ENCODE data around the gene PHF2.

PHF2 gene

DNA sequence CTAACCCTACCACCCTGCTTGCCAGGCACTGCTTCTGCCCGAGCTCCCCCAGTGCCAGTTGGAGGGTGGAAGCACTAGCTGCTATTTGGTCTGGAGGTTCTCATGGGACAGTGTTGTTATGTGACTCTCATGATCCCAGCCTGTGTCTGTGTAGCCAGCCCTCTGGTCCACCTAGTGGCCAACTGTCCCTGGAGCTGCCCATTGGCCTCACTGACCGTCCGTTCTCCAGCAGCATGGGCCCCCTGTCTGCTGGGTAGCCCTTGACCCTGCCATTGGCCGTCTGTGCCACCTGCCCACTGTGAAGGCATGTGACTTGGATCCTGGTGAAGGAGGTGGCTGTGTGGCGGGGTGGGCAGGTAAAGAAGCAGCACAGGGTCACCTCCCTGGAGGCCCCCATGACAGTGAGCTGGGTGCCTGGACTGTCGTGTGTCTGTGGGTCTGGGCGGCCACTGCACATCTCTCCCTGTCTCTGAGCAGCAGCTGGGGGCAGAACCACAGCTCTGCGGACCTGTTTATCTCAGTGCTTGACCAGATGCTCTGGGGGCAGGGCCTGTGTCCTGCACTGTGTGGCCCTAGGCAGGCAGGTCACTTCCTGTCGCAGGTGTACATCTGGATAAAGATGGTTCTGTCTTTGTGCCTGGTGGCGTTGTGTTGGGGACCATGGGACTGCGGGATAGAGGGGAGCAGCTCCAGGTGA lies 11.4 kb downstream of the PHF2 start:
- DNase-seq: no peak

DNA sequence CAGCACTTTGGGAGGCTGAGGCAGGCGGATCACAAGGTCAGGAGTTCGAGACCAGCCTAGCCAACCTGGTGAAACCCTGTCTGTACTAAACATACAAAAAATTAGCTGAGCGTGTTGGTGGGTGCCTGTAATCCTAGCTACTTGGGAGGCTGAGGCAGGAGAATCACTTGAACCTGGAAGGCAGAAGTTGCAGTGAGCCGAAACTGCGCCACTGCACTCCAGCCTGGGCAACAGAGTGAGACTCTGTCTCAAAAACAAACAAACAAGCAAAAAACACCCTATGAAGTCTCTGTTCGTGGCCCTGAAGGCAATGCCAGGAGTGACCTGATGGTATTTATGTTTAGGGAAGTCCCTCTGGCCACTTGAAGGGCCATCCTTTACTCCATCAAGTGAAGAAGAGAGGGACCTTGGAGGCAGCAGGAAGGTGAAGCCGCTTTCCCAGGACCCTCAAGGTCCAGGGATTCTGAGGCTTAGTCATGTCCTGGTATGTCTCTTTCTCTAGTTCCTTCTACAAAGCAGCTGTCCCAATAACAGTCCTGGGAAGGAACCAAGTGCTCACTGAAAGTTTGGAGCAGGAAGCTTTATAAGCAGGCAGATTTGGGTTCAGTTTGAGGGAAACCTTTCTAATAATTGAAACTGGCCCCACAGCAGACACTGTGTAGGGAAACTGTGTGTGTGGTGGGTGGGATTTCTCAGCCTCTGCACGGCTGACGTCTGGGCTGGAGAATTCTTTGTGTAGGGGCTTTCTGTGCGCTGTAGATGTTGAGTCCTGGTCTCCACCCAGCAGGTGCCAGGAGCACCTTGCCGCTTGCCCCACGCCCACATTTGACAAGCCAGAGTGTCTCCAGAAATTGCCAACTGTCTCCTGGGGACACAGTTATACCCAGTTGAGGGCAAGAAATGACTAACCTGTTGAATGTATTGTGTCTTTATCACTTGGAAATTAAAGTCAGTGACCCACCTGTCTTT lies 12.5 kb downstream of the PHF2 start:
- DNase-seq: peak; percentile 9

DNA sequence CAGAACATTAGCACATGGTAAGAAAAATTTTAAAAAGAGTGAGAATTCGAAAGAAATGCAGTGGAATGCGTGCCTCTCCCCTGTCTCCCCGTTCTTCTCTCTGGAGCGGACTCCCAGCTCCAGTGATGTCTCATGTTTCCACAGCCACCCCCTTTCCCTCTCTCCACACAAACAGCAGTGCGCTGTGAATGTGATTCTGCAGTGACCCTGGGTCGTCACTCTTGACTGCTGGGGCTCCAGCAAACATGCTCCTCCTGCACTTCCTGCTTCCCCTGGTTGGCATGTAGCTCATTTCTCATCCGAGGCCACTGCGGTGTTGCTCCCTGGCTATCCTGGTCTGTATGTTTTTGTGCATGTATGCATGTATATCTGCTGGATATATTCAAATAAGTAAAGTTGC lies 13.3 kb downstream of the PHF2 start:
- DNase-seq: peak; percentile 20

DNA sequence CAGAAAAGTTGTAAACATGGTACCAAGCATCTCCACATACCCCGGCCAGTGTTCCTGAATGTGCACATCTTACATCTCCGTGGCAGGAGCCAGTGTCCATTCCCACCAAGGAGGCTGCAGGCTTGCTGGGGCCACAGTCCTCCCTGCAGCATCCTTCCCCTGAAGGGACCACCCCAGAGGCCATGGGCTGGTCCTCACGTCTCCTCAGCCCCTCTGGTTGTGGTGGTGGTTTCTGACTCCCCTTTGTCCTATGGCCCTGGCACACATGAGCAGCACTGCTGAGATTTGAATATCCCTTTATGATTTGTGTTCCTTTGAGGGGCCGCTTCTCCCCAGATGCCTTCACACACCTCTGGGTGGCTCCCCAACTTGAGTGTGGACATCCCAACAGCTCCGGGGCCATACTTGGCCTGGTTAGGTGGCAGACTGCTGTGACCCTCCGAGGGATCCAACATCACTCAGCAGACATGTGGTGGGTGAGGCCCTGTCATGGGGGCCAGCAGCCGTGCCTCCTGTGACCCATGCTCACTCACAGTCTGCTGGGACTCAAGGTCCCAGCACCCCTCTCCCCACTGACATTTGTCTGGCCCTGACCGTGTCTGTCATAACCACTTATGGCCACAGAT lies 14.3 kb downstream of the PHF2 start:
- no peak for DNase-seq

DNA sequence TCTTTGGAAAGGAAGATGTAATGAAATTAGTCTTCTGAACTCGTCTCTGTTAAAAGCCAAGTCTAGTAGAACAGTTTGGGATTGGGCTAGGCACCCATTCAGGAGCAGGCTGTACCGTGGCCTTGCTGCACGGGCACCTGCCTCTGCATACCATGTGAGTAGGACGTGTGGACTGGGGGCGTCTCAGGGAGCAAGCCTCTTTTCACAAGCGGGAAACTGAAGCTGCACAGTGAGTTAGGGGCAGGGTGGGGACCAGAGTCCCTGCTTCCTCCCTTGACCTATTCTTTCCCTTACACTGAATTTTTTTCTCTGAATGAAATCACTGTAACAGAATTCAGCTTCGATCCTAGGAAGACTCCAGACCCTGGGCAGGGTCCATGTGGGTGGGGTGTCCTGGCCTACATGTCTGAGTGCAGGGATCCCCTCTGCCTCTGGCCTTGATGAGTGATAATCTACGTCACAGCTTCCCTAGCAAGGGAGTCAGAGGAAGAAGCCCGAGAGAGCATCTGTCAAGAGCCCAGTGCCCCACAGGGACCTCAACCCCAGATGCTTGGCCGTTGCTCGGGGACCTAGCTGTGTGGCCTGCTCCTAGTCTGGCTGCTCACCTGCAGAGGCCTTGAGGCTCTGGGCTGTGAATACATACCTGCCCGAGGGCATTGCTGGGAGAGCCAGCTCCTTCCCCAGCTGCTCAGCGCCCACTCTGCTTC lies 15.1 kb downstream of the PHF2 start:
- no peak for DNase-seq

DNA sequence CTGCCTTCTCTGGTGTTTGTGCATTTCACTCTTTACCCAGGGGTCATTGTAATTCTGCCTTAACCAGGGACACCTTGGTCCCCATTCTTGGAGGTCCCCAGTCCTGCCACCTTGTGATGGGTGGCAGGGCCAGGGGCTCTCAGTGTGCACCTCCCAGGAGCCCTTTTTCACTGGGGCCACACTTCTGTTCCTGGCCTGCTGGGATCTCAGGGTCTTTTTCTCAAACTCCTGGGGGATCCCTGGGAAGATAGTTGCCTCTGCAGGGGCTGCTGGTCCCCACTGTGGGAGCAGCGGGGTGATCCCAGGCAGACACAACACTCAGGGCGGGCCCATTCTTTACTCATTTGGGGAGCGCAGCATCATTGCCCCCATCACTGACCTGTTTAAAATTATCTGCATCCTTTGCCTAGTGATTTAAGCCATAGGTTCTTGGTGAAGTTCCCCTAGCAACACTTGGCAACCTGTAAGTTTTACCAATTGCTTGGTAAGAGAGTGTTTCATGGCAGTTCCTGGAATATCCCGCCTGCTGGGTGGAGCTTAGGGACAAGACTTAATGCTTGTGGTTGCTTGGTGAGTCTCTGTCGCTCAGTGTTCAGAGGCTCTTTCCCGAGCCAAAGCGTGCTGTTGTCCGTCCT lies 15.7 kb downstream of the PHF2 start:
- DNase-seq: peak; percentile 12

DNA sequence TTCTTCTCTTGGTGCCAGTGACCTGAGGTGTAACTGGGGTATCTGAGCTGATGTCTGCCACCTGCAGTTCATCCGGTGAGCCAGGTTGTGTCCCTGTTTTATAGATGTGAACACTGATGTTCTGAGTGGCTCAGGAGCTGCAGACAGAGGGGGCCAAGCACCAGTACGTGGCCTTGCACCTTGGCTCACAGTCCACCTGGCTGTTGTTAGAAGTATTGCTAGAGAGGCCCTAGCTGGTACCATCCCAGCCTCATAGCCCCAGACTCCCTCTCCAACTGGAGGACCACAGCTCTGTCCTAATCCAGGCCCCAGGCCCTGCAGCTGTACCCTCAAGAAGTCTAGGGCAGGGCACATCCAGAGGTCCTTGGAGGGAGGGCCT lies 16.2 kb downstream of the PHF2 start:
- no peak for DNase-seq

DNA sequence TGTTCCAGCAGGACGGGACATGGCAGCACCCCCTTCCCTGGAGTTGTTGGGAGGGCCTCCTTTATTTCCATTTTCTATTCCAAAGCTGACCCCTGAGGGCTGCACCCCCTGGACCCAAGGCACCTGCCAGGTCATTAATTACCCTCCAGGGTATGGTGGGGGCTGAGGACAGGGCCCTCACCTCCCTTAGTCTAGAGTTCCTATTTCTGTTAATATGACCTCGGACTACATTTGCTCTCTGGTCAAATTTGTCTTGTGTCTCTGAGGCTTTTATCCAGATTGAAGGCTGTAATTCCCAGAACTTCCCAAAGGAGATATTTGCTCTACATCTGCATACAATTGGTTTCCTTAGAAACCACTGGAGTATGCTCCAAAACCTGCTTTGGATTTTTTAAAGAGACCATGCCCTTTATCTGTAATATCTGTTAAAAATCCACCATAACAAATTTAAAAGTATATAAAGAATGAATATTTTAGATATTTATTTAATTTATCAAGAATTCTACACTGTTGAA lies 16.8 kb downstream of the PHF2 start:
- DNase-seq: peak; percentile 32

DNA sequence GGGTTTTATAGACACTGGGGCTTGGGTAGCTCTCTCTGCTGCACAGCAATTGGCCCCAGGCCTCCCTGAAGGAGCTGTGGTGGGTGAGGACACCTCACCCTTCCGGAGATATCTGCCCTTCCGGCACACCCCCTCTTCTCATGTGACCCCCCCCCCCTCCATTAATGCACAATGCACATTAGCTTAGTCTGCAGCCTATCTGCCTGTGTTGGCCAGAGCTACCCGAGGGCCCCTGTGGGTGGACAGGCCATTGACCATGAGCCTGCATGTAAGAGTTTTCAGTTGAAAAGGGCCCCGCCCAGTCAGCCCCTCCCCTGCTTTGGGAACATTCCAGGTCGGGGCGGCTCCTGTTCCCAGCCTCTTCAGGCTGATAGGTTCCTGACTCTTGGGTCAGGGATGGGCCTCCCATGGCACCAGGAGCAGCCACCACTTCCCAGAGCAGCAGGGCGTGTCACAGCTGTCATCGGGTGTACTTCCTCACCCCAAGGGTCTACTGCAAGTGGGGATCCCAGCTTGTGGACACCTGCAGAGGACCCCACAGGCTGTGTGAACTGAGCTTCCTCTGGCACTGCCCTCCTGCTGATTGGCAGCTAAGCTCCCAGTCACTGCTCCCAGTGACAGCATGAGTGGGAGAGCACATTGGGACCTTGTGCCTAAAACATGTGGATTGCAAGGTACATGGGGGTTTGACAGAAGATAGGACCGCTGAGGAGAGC lies 17.8 kb downstream of the PHF2 start:
- DNase-seq: peak; percentile 5

DNA sequence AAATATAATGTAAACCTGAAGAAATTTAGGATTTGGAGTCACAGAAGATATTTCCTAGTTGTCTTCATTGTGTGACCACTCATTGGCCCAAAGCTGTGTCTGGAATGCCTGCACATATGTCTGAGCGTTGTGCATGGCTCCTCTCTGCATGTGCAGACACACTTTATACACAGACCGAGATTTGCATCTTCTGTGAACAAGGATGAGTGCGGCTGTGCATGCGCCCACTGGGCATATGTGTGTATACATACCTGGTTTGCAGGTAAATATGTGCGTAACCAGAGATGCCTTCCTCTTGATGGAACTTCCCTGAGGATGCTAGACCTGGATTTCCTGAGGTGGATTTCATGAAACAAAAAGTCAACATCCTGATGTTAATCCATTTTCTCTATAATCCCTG lies 19.1 kb downstream of the PHF2 start:
- DNase-seq: no peak

DNA sequence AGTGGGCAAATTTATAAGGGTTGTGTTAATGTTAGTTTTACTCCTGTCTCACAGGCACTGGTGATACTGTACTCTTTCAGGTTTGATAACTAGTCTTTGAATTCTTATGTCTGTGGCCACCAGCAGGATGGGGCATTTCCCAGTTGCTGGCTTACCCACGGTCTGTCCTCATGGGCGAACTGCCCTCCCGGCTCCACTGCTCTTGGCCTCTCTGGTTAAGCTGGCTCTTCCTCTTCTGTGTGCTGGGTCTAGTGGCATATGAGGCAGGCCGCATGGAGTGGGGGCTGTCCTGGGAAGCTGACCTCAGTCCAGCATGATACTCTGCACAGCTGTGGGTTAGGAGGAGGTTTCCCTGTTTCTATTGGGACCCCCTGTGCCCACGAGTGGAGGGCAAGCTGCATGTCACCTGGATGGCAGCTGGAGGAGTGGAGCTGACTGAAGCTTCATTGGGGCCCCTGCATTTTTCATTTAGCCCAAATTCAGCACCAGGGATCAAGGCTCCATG lies 19.5 kb downstream of the PHF2 start:
- no peak for DNase-seq

DNA sequence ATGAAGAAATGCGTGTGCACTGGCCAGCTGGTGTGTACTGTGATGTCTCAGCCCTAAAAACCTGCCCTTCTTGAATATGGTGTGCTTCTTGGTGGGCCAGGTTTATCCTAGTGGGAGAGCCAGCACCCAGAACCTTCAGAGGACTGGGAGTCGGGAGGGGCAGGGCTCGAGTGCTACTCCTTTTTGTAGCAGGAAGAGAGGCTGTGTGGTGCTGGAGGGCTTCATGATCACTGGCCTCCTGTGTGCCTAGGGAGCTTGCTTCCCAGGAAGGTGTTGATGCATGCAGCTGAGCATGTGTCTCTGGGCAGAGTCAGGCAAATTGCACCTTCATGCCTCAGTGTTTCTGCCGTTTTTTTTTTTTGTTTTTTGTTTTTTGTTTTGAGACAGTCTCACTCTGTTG lies 20.0 kb downstream of the PHF2 start:
- DNase-seq: no peak

DNA sequence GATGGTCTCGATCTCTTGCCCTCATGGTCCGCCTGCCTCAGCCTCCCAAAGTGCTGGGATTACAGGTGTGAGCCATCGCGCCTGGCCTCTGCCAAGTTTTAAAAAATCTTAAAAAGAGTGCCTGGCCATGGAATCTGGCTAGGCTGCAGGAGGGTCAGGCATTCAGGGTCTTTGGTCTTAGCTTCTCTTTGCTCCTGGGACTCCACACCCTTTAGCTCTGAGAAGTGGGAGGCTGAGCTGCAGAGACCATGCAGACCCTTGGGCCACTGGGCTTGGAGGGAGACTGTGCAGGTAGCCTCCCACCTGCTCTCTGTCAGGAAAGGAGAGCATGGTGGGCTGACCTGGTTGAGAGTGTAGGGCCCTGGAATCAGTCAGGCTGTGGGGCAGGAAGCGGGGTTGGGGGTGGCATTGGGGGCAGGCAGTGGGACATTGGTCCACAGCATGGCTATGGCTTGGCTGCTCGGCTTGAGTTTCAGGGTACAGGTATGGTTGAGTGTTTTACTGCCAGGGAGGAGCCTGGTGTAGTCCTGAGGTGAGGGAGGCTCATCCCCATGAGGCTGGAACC lies 20.8 kb downstream of the PHF2 start:
- DNase-seq: no peak

DNA sequence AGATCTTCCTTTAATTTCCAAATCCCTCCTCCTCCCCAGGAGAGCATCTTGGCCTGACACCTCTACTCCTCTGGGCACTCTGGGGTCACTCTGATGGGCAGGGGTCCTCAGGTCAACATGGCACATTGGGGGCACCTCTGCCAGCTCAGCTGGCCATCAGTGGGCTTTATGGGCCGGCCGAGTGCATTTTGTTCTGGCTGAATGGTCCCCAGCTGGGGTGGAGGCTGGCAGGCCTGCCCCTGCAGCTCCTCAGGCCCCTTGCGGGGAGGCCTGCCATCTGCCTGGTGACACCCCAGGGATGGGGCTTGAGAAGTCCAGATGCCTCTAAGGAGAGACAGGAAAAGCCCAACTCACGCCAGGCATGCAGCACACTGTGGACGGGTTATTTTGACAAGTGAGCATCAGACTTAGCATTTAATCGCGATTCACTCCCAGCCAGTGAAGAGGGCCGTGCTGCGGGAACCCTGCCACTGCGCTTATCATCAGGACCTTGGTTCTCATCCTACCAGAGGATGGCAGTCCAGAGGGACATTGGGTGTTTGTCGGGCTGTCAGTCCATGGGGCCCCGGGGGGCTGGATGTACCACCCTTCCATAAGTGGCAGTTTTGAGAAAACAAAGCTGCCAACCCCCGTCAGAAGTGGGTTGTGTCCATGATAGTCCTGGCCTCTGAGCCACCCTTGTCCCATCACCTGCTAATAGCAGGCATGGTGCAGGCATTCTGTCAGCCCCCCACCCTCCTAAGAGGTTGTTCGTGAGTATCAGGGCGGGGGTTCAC lies 21.7 kb downstream of the PHF2 start:
- DNase-seq: peak; percentile 11

DNA sequence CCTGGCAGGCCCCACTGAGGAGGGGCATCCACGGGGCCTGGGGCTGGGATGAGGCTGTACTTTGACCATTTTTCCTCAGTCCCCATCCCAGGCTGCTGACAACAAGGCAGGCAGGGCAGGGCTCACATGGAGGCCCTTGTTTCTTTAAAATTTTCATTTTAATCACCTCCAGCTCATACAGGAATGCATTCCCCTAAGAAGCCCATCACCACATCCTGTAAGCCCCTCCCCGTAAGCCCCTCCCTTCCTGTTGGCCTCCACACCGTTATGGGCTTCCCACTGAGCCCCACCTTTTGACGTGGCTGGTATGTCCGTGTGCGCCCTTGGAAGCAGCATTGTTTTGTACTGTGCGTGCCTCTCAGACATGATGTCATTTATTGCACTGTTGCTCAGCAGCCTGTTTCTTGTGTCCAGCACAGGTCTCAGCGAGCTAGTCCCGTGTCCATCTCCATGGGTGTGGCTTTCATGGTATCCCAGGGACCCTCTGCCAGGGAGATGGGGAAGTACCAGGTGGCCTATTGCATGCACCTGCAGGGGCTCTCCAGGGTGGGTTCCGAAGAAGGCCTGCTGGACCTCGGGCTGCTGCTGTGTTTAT lies 22.4 kb downstream of the PHF2 start:
- peak; percentile 25 for DNase-seq

DNA sequence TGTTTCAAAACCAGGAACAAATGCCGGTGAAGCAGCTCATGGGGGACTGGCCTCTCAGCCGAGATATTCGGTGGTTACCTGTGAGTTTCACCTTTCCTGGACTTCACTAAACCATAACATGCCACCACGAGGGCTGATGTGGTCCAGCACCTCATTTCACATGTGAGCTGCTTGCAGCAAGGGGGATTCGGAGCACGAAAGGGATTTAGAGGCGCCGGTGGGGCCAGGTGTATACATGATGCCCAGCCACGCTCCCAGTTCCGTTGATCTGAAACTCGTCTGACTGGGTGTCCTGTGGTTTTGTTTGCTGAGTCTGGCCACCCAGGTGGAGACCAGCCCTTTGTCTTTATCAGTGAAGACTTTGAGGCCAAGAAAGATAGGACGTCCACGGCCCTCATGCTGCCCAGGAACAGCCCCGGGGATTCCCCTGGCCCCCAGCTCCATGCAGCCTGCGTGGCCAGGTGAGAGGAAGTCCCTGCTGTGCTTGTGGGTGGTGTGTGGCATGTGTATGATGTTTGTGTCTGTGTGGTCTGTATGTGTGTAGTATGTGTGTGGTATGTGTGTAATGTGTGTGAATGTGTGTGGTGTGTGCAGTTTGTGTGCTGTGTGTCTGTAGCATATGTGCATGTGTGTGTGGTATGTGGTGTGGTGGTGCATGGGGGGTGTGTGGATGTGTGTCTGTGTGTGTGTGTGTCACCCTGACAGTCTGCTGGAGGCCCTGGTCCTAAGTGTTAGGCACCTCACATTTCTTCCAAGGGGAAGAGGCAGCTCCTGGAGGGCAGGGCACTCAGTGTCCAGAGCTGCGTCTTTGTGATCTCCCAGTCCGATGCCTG lies 23.4 kb downstream of the PHF2 start:
- no peak for DNase-seq

DNA sequence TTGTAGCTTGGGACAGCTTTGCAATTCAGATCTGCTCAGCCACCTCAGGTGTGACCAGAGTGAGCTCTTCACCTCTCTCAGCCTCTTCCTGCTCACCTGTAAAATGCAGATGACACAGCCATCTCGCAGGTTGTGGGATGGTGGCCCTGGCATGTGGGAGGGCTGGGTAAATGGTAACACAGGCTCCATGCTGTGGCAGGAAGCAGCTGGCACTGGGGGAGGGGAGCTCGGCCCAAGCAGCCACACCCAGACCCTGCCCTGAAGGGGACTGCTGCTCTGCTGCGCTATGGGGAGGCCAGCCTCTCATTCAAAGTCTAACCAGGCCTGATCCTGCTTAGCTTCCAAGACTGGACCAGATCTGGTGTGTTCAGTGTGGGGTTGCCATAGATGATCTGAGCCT lies 24.1 kb downstream of the PHF2 start:
- DNase-seq: peak; percentile 4

DNA sequence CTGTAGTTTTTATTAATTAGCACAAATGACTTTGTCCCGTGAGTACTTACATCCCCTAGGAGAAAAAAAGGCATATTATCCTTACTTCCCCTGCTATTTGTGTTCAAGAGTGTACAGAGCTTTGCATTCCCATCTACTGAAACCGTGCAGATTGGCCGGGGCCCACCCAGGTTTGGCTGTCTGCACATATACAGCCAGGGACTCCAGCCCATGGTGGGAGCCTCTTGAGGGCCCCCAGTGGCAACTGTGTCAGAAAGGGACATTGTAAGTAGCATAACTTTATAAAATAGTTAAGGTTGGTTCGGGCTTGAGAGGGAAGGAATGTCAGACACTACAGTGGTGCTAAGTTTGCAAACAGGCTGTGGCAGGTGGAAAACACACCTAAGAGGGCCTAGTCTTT lies 24.7 kb downstream of the PHF2 start:
- no peak for DNase-seq

DNA sequence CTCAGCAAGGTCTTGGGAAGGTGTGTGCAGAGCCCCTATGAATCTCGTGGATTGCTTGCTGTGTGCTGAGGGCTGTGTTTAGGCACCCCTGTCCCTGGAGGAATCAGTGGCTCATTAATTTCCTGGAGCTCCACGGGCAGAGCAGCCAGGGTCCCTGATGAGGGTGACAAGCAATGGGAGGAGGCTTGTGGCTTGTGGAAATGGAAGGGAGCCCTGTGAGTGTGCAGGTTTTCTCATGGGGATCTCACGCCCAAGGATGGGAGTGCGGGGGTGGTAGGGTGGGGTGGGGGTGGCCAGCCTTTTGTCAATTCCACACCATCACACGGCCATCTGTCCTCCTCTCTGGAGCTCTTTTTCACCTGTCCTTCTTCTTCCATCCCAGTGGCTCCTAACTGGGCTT lies 25.3 kb downstream of the PHF2 start:
- DNase-seq: no peak

Measured in fibroblast of skin of scalp (primary cell).